GM13976 (cell line): ENCODE data around the gene USP12.

ENCODE experiments used
- DNase-seq: peaks from one replicate; pipeline ENCODE4 v3.0.0; 2012; ENCODE audit warnings: low spot score
- in situ Hi-C: fragments of 300-500 bp; cut with MboI; formaldehyde crosslinking; loops from one replicate; pipeline ENCODE4 v1.12.0; 2022; ENCODE audit warnings: low sequenced_read_pairs, mixed read lengths, inconsistent platforms; ENCODE audit not compliant: unreplicated experiment
- TF ChIP-seq, protein P1 (sequence below): IDR thresholded peaks from 2 replicates; pipeline ENCODE4 v1.5.1; 2012; ENCODE audit warnings: borderline replicate concordance, mild to moderate bottlenecking; ENCODE audit not compliant: insufficient read depth; ENCODE audit errors: extremely low read depth, missing control alignments, control extremely low read depth

USP12 gene

DNA sequence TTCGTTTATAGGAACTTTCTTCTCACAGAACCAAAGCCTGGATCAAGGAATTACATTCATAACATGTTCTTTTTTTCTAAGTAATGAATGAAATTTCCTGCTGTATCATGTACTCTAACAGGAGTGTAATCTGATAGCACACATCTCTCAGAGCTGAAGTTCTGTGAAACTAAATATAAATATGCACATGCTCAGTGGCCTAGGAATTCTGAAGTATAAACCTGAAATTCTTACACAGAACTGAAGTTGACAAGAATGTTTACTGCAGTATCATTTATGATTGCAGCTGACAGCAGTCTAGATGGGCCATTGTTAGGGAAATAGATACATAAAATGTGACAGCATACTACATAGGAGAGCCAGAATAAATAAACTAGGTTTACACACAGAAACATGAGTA, 54.5 kb downstream of the USP12 start:
- DNase-seq = no peak
- TF ChIP-seq, protein P1, sequence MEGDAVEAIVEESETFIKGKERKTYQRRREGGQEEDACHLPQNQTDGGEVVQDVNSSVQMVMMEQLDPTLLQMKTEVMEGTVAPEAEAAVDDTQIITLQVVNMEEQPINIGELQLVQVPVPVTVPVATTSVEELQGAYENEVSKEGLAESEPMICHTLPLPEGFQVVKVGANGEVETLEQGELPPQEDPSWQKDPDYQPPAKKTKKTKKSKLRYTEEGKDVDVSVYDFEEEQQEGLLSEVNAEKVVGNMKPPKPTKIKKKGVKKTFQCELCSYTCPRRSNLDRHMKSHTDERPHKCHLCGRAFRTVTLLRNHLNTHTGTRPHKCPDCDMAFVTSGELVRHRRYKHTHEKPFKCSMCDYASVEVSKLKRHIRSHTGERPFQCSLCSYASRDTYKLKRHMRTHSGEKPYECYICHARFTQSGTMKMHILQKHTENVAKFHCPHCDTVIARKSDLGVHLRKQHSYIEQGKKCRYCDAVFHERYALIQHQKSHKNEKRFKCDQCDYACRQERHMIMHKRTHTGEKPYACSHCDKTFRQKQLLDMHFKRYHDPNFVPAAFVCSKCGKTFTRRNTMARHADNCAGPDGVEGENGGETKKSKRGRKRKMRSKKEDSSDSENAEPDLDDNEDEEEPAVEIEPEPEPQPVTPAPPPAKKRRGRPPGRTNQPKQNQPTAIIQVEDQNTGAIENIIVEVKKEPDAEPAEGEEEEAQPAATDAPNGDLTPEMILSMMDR = no peak
- in situ Hi-C loops = no loop called here

DNA sequence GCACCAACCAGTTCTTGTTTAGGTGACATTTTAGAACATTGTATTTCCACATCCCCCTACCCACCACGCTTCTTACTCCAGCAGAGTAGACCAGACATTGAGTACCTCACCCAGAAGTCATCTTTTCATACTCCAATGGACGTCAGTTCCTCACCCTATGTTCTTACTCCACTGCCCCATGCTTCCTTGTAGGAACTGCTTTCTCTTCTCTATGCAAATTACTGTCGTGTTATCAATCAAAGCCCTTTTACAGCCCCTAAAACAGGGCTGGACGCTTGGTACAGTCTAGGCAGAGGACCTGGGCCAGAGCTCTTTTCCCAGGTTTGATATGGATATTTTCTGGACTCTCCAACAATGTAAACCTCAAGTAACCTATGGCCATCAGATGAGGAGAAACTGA, 58.2 kb downstream of the USP12 start:
- in situ Hi-C loops = no loop called here
- DNase-seq = no peak
- TF ChIP-seq, protein P1 = no peak

DNA sequence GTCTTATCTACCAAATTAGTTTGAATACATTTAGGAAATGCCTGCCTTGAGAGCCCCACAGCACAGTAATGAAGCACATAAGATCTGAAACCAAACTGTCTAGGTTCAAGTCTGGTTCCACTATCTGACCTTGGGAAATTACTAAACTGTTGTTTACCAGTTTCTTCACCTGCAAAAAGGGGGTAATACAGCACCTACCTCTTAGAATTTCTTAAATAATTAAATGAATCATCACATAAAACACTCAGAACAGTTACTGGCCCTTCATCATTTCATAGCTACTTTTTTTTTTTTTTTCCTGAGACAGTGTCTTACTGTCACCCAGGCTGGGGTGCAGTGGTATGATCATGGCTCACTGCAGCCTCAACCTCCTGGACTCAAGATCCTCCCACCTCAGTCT, 59.6 kb downstream of the USP12 start:
- no peak for DNase-seq

DNA sequence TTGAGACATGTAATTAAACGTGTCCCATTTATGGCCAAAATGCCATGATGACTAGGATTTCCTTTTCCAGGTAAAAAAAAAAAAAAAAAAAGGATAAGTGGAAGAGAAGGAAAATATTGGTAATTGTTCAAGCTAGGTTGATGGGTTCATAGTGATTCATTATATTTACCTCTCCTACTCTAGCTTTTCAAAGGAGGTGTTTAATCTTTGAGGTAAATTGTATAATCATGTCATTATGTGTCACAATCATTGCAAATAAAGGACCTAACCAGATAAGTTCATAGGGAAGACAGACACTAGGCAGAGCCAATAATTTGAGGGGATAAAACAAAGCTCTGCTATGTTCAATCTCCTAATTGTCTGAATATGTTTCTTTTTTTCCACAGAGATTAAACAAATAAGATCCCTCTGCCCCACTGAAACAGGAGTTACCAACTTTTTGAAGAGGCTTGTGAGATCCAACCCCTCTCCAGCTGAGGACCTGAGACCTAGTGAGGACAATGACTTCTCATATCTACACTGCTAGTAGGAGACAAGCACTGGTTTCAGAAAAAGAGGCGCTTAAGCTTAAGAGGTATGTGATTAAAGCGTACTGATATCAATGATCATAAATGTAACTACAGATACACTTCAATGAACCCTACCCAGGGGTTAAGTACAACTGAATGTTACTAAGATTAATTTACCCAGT, 61.4 kb downstream of the USP12 start:
- TF ChIP-seq, protein P1 = no peak
- no peak for DNase-seq
- in situ Hi-C loops = no loop called here

More for the DNA sequence above, 59.6 kb downstream of the USP12 start:
- TF ChIP-seq, protein P1 = no peak
- in situ Hi-C loops = no loop called here

DNA sequence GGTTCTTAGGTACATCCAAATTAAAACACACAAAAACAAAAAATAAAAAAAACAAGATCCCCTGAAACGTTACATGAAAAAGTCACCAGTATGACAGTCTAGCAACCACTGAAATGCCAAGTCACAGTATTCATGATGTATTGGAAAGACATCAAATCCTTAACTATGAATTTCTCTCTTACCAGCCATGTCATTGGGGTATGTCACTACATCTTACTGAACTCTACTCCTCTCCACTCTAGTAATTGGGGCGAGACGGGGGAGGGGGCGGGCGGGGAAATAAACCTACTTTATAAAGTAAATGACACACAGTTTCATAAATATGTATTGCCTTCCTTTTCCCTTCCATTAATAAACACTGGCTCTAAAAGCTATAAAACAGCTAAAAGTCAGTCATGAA, 65.5 kb downstream of the USP12 start:
- TF ChIP-seq, protein P1 = no peak
- in situ Hi-C loops = no loop called here
- DNase-seq = no peak

DNA sequence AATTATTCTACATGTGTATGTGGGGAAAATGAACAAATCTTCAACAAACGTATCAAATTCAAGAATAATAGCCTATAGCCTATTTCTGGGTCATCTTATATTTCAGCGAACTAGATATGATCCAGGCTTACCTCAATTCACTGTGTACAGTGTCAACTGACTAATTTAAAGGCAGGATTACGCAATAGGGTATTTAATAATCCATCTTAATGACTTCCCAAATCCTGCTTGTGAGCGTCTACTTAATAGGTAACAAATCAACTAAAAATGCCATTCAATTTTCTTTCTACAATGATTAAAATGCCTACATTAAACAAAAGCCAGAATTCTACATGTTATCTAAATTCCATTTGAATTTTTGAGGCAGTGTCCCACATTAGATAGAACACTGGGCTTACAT, 67.0 kb downstream of the USP12 start:
- DNase-seq = no peak
- in situ Hi-C loops = no loop called here

DNA sequence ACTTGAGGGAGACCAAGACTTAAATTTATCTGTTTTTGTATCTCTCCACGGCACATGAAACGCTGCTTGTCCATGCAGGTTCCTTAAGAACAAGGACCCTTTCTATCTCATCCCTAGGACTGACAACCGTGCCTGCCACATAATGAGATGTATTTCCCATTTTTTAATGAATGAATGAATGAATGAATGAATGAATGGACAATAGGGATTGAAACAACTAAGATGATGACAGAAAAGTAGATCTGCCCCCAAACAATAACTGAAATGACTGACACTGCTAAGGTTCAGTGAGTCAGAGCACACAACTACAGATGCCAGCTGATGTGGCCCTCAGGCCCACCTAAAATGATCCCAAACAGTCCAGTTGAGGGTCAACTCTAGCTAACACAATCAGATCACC, 69.8 kb downstream of the USP12 start:
- TF ChIP-seq, protein P1 = no peak
- in situ Hi-C loops = no loop called here
- no peak for DNase-seq

More for the DNA sequence above, 67.0 kb downstream of the USP12 start:
- TF ChIP-seq, protein P1 = no peak
